GM18868 (cell line): ENCODE results near the gene KLHL1.
A peak's percentile ranks its signal among the peaks of the same experiment; 100 is the strongest.

ENCODE experiments used
- ATAC-seq: cut with Tn5 transposase; IDR thresholded peaks from one replicate; pipeline ENCODE4 v1.9.1; 2021; ENCODE audit warnings: mild to moderate bottlenecking, moderate library complexity; ENCODE audit not compliant: unreplicated experiment

The KLHL1 gene

DNA sequence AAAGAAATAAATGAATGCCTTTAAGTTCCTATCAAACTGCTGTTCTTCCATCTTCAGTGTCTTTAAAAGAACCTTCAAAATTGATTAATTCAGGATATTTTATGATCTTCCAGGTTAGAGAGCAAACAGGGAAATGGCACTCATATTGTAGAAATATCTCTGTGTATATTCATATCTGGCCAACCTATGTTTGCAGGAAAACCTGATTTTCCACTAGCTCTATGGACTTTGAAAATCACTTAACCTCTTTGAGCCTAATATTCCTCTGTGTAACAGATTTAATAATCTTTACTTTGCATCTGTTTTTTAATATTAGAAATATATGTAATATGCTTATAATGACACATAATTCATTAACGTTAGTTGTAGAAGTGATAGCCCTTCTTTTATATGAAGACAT lies 228.3 kb downstream of the KLHL1 start:
- no peak for ATAC-seq

DNA sequence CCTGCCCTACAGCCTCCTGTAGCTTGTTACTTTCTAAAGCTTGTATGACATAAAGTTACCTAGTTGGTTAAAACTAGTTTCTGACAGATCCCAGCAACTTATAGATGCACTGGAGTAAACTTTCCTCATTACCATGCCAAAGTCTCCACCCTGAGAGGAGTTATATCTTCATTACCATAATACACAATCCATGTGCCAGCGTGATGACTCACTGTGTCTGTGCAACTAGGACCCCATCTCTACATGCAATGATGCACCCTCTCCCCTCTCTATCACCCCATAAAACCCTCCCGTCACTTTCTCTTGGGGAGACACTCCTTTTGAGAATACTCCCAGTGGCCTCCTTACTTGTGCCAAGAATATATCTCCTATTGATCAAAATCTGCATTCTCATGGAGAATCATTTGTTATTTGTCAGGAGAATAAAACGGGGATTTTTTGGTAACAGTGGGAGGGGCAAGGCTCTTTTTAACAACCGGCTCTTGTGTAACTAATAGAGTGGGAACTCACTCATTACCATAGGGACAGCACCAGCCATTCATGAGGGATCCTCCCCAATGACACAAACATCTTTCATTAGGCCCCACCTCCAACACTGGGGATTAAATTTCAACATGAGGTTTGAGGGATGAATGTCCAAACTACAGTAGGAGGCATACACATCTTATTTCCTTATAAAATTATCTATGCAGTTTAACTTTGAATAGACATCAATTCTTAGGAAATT lies 235.8 kb downstream of the KLHL1 start:
- ATAC-seq: no peak

DNA sequence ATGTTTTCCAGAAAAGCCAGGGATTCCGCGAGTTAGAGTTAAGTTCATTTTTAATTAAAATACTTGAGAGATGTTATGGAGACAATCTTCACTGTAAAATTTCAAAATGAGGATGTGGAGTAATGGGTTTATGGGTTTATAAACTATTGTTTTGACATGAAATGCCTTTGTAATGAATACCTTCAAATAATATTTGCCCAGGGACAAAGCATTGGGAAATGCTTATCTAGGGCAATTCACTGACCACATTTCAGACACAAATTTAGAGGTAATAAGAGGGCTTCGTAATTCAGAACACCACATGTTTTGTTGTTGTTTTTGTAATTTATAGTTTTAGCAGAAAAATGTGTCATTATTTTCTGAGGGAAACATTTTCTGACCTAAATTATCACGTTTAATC lies 241.7 kb downstream of the KLHL1 start:
- no peak for ATAC-seq

DNA sequence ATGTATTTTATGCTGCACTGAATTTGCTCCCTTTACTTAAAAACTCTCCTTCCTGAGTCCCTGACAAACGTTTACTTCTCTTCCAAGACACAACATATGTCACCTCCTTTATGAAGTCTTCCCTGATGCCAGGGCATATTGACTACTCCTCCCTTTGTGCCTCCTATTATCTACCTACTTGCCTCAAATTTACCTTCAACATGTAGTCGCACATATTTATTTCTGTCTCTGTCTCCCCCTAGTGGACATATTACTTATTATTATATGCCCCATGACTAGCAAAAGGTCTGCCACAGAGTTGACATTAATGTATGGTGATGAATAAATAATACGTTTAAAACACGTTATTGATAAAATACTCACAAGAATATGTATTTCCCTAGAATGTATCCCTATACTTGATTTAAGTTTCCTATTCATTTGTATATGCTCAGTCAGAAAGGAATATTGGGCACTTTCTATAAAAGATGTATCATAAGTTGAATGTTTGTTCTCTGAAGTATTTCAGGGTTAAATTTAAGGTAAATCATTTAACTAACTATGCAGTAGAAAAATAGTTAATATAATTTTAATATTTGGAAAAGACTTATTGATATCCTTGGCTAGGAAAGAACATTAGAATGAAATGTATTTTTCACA lies 250.9 kb downstream of the KLHL1 start:
- ATAC-seq: peak; percentile 95

DNA sequence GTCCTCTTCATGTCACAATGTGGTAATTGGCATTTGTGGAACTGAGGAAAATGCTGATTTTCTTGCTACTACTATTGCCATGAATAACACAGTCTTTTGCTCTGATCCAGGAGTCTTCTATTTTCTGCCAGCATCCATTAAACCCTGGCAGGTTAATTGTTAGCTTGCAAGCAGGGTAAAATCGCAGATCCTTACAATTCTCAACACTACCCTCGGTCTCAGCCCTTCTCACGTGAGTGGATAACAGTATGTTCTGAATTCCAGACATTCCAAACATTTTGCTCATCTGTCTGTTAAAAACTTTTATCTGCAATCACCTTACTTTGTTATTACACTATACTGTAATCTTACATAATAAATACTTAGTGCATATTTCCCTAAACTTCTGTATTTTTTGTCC lies 251.9 kb downstream of the KLHL1 start:
- ATAC-seq: no peak

DNA sequence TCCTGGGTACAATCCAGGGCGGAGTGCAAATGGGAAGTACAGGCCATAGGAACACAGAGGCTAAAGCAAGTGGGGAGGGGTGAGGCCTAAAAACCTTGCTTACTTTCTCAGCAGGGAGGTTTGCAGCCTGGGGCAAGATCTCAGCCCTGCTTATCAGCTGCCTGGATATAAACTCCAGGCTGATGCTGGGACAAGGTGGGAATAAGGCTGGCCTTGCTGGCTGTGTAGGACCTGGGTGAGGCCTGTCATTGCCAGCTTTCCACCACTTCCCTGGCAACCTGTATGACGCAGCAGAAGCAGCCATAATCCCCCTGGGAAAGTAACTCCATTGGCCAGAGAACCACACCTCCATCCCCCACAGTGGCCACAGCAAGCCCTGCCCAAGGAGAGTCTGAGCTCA lies 279.7 kb downstream of the KLHL1 start:
- no peak for ATAC-seq

DNA sequence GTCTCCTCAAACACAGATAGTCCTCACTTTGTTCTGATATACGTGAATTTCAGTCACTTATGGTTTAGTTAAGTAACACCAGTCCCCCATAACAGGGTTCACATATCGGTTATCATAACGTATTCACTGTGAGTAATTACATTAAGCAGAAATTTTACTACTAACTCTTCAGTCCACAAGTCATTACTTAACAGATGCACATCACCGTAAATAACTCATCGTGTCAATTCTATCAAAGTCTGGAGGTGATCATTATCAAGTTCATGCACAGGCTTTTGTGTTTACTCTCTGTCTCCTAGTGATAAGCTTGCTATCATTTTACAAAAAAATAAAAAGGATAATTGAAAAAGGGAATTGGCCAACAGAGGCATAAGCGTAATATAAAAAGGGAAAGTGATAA lies 288.1 kb downstream of the KLHL1 start:
- no peak for ATAC-seq

DNA sequence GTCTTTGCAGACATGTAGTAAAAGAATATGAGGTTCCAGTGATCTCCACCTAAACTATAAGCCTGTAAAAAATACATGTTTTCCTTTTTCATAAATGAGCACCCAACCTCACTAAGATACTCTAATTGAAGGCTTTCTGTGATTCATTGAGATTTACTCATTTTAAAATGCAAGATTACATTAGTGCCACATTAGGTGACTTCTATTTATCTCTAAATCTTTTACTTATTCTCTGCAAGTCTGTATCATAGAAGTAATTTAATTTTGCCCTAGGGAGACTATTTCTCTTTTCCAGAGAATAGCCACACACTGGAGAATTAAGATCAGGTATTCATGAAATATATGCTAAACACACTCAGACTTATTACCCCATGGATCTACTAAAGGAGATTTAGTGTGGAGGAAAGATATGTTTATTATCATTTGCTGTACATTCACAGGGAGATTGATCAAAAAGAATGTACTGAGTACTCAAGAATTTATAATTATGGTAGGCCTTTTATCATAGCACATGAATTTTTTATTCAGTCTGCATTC lies 290.9 kb downstream of the KLHL1 start:
- no peak for ATAC-seq

DNA sequence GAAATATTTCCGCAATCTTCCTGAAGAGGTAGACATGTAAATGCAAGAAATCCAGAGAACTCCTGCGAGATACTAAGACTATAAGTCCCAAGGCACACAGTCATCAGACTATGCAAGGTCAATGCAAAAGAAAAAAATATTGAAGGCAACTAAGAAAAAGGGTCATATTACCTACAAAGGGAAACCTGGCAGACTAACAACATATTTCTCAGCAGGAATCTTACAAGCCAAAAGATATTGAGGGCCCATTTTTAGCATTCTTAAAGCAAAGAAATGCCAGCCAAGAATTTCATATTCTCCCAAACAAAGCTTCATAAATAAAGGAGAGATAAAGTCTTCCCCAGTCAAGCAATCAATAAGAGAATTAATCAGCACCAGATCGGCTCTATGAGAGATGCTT lies 299.1 kb downstream of the KLHL1 start:
- ATAC-seq: no peak

DNA sequence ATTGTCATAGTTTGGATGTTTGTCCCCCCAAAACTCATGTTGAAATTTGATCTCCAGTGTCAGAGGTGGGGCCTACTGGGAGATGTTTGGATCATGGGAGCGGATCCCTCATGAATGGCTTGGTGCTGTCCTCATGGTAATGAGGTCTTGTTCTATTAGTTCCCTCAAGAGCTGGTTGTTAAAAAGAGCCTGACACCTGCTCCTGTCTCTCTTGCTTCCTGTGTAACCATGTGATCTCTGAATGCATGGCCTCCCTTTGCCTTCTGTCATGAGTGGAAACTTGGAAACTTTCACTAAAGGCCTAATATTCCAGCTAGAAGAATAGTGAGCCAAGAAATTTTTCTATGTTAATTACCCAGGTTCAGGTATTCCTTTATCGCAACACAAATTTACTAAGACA lies 312.0 kb downstream of the KLHL1 start:
- no peak for ATAC-seq

DNA sequence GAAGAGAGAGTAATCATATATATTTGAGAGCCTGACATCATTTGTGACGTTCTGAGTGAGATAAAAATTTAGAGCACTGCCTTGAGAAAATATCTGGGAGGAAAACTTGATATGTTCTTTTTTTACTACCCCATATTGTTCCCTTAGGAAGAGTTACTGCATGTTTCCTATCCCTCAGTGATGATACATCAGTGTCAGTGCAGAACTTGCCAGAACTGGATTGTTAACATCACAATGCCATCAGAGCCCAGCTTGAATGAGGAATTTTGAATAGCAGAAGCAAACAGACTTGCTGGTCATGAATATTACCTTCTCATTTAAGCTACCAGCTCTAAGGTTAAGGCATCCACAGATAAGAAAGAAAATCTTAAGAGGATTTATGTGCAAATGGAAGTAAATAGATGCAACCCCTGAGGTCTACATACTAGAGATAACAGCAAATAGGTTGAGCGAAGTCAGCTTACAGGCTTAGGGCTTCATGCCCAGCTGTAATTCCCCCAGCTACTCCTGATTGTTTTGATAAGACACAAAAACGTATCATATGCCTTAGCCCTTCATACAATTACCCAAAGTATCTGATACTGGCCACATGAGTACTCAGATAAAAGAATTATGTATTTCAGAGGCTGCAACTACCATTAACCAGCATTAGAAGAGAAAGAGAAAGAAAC lies 314.3 kb downstream of the KLHL1 start:
- ATAC-seq: no peak

DNA sequence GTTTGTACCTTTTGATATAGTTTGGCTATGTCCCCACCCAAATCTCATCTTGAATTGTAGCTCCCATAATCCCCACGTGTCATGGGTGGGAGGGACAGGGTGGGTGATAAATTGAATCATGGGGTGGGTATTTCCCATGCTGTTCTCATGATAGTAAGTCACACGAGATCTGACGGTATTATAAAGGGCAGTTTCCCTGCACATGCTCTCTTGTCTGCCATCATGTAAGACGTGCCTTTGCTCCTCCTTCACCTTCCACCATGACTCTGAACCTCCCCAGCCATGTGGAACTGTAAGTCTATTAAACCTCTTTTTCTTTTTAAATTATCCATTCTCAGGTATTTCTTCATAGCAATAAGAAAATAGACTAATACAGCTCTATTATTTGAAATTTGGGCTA lies 331.3 kb downstream of the KLHL1 start:
- ATAC-seq: no peak

DNA sequence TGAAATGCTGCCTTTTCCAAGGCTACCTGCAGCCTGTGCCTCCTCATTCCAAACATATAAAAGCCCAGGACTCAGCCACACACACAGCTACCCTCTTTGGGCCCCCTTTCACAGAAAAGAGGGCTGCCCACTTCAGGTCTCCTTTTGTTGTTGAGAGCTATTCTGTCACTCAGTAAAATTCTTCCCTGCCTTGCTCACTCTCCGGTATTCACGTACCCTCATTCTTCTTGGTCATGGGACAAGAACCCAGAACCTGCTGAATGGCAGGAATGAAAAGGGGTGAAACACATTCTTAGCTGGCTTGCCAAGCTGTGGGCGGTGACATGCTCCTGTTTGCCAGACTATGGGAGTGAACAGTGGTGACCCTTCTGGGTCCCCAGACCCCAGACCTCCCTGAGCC lies 338.6 kb downstream of the KLHL1 start:
- ATAC-seq: no peak

DNA sequence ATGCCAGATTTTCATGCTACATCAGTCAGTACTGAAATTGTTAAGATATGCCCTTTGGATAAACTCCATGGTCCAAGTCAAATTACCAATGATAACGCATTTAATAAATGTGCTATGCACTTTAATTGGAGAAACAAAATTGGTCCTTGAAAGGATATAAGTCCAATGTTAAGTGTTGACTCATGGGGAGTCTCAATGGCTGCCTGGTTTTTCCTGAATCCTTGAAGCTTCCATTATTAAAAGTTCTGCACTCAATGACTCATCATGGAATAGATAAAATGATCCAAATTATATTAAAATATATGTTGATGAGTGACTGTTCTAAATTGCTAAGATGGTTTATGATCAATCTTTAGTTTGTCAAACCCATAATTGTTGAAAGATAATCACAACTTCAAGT lies 346.7 kb downstream of the KLHL1 start:
- no peak for ATAC-seq

DNA sequence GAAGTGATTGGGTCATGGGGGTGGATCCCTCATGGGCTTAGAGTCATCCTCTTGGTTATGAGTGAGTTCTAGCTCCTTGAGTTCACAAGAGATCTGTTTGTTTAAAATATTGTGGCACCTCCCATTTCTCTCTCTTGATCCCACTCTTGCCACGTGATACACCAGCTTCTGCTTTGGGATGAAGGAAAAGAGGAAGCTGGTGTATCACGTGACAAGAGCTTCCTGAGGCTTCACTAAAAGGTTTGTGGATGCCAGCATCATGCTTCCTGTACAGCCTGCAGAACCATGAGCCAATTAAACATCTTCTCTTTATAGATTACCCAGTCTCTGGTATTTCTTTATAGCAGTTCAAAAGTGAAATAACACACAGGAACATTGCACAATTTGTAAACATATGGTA lies 353.2 kb downstream of the KLHL1 start:
- no peak for ATAC-seq

DNA sequence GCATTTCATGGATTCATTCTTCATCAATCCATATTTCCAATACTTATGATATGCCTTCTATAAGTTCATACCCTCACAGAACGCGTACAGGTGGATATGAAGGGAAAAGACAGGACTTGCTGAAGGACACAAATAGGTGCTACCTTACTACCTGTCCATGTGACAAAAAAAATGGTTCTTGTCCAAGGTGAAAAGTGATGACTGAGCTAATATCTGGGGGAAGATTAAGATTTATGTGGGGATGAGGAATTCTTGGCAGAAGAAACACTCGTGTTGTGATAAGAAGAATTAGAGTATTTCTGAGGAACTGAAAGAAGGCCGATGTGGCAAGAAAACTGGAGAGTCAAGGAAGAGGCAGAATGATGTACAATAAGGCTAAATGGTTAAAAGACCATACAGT lies 357.0 kb downstream of the KLHL1 start:
- no peak for ATAC-seq

DNA sequence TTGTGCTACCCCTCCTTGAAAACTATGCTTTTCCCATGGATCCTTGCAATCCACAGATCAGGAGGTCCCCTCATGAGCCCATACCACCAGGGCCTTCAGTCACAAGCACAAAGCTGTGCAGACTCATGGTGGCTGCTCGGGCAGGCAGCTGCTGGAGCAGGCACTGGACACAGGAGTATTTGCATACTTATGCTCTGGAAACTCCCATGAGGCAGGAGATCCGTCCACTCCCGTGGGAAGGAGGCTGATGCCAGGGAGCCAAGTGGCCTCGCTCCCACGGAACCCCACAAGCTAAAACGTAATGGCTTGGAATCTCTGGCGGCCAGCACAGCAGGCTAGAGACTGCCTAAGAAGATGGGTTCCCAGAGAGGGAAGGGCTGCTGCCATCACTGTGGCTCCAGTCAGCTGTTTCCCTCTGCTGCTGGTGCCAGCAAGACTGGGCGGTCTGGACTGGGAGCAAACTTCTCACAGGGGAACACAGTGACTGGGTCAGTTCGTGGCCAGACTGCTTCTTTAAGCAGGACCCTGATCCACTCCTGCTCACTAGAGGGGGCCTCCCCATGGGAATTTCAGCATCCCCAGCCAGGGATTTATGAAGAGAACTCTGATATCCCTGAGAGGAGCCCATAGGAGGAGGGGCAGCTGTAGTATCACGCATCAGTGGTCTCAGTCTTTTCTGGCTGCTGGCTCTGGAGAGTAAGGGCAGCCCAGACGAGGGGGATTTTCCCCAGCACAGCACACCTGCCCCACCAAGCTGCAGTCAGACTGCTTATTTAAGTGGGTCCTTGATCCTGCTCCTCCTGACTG lies 370.9 kb downstream of the KLHL1 start:
- ATAC-seq: no peak

DNA sequence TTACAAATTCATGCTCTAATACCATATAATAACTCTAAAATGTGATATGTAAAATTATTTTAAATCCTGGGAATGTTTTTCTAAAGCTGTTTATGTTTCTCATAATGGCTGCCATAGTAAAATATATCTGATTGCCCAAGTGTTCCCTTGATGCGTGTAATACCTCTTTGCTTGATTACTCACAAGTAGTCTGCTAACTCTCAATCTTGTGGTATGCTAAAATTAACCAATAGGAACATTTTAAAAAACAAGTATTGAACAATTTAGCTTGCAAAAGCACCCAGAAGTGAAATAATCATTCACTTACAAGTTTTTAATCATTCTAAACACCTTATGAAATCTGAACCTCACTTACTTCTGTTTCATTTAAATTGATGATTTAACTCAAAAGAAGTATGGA lies 386.6 kb downstream of the KLHL1 start:
- no peak for ATAC-seq

DNA sequence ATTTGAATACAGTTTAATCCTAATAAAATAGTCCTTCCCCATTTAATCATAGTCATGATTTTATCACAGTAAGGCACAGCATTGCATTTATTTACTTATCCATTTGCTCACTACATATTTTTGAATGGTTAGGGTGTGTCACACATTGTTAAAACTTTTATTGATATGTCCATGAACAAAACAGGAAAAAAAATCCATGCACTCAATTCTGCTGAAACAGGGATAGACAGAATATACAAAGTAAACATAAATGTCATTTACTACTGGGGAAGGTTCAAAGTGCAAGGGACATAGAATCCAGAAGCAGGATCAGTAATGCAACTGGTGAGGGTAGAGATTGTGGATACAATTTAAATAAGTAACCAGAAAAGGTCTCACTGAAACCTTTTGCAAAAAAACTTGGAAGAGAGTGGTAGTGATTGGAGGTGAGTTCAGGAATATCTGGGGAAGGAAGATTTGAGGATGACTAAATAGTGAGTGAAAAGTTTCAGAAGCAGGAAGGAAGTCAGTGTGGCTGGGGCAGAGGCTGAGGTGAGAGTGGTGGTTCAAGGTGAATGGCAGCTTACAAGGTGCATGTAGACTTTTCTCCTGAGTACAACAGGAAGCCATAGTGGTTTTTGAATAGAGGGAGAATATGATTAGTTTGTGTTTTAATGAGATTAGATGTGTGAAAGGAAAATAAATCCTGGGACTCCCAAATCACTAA lies 387.8 kb downstream of the KLHL1 start:
- ATAC-seq: no peak

DNA sequence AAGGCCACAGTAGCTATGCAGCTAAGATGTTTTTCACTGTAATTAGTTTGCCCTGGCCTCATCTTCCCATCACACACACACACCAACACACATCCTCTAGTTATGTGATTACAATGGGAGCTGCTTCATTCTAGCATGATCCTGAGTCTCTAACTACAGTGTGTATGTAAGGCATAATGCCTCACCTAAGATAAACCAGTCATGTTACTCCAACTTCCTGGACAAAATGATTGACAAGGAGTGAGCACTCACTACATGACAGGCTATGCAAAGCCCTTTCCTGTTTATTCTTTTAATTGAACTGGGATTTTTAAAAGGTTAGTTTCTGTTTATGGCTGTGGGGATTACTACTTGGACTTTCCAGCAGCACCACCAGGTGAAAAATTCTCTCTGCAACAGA lies 401.4 kb downstream of the KLHL1 start:
- ATAC-seq: no peak

DNA sequence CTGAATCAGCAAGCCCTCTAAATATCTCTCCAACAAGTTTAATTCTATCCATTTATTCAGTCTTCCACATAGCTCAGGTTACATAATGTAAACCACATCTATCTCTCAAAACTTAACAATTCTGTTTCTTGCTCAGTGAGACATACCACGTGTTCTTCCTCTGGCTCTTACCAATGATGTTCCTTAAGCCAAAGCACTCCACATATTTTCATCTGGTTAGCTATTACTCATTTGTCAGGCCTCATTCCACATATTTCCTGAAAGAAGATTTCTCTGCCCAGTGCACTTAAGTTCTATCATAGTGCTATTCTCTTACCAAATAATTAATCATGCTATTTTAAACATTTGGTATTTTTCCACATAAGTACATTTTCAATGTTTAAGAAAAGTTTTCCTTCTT lies 403.9 kb downstream of the KLHL1 start:
- ATAC-seq: no peak
